NCI-H446 (cell line): ENCODE results near the gene SH3BGRL3.
"Not testable (repeated sequence)": the region's sequence is repeated elsewhere in the genome, so short reads cannot be mapped to it uniquely, and the experiment has no call there.

Experiments
- DNase-seq, 2 experiments: peaks; one replicate each; lab custom pipeline; 2025; lab: John Stamatoyannopoulos, UW

Gene SH3BGRL3

DNA sequence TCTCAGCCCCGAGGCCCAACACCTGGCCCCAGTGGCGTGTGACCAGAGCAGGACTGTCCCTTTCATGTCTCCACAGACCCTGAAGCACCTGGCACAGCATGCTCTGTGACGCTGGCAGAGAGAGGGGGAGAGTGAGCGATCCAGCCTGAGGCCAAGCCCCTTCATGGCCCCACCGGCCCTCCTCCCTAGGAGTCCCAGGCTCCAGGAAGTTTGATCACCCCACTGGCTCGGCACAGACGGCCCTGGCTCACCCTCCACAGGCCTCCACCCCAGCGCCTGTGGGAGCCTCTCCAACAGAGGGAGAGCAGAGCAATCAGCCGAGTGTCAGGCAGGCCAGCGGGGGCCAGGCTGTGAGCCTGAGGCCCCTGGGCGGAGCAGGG lies 11.0 kb downstream of the SH3BGRL3 start:
- no peak for DNase-seq

DNA sequence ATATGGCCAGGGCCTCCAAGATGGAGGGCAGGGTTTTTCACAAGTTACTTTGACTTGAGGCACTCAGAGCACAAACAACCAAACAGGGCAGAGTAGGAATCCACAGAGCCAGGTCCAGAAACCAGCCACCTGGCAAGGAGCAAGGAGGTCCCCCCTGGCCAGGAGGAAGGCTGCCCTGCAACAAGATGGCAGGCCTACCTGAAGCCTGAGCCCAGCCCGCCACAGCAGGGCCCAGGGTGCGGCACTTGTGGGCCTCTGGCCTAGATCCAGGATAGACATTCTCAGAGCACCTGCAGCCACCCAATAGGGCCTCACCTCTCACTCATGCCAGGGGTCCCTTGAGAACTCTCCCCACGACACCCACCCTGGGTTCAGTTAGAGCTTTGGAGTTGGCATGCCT lies 11.5 kb downstream of the SH3BGRL3 start:
- DNase-seq, result no peak

DNA sequence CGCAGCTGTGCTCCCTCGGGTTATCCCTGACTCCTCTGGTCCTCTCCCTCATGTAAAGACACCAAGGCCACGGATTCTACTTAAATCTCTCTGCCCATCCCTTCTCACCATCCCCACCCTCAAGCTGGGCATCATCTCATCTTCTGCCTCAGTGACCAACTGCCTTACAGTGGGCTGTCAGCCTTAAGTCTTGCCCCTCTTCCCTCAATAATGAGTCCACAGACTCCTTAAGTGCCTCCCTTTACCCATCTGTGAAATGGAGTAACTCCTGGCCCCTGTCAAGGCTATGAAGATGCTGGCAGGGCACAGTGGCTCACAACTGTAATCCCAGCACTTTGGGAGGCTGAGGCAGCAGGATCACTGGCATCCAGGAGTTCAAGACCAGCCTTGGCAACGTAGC lies 12.1 kb downstream of the SH3BGRL3 start:
- no peak for DNase-seq

DNA sequence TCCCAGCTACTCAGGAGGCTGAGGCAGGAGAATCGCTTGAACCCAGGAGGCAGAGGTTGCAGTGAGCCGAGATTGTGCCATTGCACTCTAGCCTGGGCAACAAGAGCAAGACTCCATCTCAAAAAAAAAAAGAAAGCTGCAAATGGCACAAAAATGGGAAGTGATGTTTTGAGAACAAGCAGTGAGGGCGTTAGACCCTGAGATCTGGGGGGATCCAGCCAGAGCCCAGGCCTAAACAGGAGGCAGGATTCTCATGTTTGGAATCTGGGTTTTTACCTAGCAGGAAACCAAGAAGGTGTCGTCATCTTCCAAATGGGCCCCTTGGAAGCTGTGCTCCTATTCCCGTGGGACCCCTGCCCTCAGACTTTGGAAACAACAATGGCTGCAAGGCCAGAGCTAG lies 12.8 kb downstream of the SH3BGRL3 start:
- DNase-seq, result not testable (repeated sequence)

DNA sequence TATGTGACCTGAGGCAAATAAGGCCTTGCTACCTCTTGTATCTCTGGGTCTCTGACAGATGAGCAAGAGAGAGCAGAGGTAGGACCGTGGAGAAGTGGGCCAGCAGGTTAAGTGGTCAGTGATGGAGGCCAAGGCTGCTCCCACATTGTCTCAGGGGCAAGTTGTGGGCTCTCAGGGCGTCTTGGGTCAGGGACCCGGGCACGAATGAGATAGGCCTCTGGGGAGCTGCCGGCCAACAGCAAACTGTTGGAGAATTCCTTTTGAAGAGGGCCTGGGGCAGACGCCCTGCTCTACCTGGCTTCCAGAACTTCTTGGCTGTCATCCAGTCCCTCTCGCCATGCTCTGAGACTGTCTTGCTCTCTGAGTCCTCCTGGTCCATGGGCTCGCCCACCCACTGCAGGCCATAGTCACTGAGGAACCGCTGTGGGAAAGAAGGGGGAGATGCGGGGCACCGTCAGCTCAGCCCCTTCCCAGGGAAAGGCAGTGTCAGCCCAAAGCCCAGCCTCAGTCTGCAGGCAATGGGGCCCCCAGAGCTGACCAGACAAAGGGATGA lies 14.1 kb downstream of the SH3BGRL3 start:
- no peak for DNase-seq

DNA sequence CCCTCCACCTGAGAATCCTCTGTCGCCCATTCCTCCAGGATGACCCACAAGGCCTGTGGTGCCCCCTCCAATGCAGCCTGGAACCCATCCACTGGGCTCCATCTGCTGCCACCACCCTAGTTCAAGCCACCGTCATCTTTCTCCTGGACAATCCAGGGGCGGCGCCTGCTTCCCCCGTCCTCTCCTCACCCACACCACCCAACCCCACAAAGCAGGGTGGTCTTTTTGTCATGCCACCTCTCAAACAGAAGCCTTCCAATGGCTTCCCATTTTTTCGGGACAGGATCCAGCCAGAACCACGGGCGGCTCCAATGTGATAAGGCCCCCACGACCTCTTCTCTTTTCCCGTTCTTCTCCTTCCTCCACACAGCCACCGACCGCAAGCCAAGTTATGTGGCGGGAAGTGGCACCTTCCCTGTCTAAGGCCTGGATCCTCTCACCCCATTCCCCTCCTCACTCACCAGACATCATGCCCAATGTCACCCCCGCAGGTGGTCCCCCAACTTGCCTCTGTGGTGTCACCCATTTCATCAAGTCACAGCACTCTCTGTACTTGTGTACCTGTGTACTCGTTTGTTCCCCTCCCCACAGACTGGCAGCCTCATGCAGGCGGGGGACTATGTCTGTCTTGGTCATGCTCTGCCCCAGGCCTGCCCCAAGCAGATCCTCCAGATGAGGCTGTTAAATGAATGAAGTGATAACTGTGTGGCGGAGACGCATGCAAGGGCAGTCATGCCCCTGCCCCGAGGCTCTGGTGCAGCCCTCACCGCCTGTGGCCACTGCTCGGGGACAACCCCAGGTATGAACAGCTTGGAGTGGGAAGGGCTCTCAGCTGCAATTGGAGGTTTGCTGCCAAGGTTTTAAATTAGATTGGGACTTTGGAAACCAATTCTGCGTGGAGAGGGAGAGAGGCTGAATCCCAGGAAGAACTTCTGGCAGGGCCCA lies 15.6 kb downstream of the SH3BGRL3 start:
- no peak for DNase-seq

DNA sequence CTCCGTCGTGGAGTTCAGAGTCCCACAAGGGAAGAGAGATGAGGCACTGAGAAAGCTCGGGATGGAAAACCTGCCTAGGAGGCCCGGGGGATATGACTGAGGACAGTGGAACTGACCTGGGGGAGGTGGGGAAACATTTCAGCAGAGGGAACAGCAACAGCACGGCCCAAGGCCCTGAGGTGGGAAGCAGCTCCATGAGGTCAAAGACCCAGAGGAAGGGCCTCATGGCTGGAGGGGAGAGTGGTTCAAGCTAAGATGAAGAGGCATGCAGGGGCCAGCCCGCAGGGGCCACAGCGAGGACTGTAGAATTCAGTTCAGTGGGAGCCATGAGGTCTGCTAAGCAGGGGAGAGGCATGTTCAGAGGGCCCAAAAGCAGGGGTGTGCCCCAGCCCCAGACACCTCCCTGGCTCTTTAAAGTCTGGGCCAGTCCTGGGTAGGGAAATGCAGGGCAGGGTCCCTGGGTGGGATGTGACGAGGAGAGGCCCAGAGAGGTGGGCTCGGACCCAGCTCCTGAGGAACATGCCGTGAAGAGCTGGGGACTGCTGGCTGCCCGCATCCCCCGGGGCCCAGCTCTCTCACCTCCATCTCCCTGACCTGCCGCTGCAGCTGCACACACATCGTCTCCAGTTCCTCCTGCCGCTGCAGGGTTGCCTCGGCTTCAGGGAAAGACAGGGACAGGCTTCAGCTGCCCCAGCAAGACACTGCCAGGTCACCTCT lies 16.6 kb downstream of the SH3BGRL3 start:
- no peak for DNase-seq

DNA sequence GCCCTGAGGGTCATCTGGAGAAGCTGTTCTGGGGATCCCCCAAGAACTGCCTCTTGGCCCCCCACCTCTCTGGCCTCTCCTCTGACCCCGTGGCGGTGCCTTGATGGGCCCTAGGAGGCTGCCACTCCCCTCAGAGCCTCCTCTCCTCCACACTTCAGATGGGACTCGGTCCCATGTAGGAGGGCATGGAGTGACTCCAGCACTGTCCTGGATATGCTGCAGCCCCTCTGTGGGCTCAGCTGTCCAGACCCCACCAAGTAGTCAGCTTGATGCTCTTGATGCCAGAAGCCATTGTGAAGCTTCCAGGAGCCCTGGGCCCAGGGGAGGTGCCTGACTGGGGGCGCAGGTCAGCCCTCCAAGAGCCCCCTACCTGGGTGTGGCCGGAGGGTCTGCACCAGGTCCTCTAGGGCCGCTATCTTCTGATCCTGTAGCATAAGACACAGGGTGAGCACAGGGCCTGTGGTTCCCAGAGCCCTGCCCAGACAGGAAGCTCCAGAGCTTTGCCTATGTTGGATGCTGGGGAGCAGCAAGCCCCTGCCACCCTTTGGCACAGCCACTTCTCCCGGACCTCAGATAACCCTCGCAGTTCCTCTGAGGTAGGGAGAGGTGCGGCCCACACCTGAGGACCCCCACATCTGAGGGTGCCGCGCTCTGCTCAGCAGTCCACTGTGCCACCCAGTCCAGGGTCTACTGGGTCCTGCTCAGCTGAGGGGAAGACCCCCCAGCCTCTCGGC lies 17.3 kb downstream of the SH3BGRL3 start:
- DNase-seq, result no peak

DNA sequence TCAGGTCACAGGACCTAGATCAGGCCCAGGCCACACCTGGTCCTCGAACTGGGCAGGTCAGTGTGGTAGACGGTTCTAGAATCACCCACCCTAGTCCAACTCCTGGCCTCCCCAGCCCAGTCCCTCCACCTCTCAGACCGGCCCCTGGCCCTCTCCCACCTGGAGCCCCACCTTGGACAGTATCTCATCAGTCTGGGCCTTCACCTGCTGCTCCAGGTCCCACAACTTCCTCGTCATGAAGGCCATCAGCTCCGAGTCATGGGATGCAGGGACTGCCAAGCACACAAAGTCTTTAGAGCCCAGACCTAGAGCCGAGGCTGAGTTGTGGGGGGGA lies 17.9 kb downstream of the SH3BGRL3 start:
- no peak for DNase-seq

DNA sequence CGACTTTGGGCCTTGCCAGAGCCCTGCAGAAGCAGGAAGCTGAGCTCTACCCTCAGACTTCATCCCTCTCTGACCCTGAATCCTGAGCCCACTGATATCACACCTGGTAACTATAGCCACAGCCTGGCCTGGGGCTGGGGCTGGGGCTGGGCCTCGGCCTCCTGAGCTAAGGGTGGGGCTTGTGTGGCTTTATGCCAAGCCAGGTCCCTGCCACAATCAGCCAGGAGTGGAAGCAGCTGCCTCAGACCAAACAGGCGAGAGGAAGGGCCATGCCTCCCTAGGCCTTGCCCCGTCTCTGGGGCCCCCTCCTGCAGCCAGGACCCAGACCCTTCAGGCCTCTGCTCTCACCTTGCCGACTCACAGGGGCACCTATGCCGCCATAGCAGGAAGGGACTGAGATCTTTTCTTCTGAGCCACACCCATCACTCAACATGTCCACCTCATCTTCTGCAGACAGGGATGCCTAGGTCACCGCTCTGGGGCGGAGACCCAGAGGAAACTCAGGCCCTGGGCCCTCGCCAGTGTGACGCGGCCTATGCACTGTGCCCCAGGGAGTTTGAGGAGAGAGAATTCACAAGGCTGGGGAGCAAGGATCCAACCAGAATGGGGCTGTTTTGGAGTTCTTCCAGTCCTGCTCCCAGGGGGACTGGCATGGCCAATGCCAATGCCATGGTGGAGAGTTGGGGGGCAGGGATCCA lies 20.8 kb downstream of the SH3BGRL3 start:
- DNase-seq, result no peak

DNA sequence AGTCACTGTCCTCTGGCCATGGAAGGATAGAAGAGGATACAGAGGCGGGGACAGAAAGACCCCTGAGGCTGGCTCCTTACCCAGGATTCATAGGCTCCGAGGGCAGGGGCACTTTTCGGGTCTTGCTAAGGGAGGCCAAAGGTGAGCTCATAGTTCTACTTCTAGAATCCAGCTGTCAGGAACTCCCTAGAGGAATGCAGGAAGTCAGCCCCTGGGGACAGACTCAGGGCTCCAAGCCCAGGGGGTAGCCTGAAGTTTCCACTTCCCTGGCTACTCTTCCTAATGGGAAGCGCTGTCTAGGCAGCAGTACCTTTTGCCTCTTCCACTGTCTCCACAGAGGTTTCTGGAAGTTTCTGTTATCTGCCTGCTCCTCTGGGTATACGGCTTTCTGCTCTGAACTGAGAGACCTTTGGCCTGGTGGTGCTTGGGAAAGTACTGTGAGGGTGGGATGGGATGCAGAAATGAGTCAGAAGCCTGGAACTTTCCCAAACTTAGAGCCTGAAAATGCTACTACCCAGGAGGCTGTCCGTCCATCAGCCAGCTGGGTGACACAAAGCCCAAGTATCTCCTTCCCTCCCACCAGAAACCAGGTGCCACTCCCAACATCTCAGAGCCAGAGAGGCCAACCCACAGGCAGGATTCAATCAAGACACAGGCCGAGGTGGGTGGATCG lies 23.0 kb downstream of the SH3BGRL3 start:
- no peak for DNase-seq

DNA sequence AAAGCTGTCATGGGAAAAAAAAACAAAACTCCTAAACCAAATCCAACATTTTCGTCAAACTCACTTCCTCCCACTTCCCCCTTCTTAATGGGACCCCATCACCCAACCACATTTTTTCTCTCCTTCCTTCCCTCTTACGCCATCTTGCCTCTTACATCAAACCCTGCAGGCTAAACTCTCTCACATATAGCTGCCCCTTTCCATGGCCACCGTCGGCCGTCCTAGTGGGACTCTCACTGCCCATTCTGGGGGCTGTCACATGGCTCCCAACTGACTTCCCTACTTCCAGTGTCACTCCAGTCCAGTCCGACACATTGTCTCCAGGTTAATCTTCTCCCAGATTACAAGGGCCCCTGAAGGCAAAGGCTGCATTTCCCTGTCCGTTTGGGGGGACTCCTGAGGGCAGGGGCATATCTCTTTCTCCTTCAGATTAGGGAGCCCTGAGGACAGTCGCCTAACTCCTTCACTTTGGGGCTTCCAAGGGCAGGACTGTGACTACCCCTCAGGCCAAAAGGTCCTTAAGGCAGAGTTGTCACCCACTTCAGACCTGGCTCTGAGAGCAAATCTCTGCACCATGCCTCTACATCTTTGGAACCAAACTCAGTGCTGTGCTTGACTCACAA lies 25.9 kb downstream of the SH3BGRL3 start:
- DNase-seq, result no peak

DNA sequence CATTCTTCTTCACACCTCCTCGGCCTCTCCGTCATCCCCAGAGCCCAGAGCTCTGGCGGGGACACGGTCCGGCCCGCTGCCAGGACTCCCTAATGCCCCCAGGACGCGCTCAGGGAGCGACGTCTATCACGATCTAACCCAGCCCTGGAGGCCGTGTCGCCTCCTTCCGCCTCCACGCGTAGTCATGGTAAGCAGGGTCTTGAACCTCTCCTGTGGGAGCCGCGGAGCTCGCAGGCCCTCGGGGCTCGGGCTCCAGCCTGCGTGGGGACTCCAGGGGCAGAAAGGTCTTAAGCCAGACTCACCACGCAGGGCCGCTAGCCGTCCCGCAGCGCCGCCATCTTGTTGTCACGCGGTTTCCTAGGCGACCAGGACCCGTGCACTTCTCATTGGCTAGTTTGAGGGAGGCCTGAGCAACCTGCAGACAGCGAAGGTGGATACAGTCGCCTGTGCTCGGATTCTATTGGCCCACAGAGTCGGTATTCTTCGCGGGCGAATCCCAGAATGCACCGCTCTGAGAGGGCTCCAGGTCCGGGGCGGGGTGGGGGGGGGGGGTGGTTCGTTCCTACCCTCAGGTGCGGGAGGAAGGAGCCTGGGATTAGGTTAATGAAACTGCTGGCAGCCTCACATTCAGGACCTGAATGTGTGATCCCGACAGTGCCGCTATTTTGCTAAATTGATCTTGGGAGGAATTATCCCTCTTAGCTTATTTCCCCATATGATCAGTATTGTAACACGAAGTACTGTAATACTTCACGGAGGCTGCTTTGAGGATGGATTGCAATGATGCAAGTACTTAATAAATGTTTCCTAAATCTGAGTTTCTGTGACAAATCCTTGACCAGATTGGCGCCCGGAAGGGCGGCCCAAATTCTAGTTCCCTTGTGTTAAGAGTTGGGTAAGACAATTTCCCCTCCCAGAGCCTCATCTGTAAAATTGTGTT lies 26.7 kb downstream of the SH3BGRL3 start, which contains the start of gene UBXN11:
Gene UBXN11 (minus strand): TSS at position 347 of the 940 bp plus-strand sequence. CDS start 3,753 bp downstream, outside the sequence.
- peak; percentile 81 to 94 for DNase-seq

DNA sequence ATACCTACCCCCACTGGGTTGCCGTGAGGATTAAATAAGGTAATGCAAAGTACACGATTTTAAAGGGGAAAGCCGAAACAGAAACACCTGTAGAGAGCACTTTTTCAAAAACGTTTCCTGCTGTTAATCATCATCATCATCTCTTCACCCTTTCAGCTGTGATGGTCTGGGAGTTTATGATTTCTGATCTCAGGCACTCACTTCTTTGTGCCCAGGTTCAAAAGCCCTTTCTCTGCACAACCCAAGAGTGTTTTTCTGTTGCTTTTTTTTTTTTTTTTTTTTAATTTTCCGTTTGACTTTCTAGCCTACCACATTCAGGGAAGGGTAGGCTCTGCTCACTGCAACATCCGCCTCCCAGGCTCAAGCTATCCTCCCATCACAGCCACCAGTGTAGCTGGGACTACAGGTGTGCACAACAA lies 27.5 kb downstream of the SH3BGRL3 start:
- DNase-seq, result no peak

DNA sequence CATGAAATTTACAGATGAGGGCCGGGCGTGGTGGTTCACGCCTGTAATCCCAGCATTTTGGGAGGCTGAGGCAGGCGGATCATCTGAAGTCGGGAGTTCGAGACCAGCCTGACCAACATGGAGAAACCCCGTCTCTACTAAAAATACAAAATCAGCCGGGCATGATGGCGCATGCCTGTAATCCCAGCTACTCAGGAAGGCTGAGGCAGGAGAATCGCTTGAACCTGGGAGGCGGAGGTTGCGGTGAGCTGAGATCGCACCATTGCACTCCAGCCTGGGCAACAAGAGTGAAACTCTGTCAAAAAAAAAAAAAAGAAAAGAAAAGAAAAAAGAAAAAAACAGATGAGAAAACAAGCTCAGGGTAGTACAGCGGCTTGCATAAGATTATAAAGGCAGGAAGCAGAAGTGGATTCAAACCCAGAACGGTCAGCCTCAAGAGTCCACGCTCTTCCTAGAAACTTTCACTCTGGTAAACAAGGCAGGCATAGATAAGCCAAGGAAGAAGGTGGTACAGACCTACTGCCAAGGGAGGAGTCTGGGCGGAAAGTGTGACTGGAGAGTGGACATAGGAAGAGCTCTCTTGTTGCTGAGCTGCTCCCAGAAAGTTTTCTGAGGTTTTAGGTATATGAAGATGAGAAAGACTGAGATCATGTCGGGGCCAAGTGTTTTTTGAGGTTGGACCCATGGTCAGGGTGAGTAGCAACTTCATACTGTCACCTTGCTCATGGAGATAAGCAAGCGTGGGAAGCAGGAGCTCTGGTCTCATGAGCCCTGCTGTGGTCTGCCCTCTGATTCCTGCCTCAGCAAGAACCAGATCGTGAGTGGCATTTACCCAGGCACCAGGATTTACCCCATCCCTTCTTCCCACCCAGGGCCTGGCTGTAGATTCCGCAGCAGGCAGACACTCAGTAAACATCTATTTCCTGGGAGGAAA lies 28.3 kb downstream of the SH3BGRL3 start:
- not testable (repeated sequence) for DNase-seq

DNA sequence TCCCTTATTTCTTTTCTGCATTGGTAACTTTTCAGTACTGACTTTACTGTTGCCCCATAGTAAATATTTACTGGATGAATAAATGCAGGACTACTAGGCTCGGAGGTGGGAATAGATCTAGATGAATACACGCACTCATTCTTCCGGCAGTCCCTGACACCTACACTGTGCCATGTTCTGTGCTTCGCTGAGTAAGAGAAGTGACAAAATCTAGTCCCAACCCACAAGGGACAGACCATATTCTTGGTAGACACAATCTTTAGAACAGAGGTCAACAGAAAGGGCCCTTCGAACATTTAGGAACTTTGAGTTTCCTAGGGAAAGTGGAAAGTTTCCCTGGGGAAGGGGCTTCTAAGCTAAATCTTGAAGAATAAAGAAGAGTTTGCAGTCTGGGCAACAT lies 34.6 kb downstream of the SH3BGRL3 start:
- no peak for DNase-seq

DNA sequence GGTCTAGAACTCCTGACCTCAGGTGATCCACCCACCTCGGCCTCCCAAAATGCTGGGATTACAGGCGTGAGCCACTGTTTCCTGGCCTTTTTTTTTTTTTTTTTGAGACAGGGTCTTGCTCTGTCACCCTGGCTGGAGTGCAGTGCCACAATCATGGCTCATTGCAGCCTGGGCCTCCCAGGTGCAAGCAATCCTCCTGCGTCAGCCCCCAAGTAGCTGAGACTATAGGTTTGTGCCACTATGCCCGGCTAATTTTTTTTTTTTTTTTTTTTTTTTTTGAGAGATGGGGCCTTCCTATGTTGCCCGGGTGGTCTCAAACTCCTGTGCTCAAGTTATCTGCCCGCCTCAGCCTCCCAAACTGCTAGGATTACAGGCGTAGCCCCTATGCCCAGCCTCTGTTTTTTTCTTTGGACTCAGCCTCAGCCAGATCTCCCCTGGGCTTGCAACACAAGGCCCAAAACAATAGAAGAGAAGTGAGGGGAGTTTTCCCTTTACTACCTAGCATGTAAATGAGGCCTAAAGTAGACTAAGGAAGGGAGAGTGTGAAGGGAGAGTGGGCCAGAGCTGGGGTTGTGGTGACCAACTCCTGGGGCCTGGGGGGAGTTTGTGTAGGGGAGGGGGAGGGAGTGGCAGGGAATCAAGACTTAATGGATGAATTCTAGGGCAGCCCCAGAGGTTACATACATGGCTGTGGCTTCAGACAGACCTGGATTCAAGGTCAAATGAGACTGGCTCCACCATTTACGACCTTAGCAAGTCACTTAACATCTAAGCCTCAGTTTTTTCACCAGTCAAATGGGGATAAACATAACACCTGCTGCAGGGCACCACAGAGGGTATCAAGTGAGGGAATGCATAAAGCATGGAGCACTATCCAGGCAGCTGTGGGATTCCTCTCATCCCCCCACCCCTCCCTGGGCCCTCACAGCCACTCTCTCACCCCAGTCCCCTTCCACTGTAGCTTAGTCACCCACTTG lies 36.3 kb downstream of the SH3BGRL3 start:
- no peak for DNase-seq
